Hepatocyte (in vitro differentiated cells): Measurements from ENCODE around the gene CPEB1. TPM values are rescaled to one million over a fixed set of nuclear protein-coding genes. Genes with fewer than 3 reads are reported as not detected.

ENCODE experiments used
- DNase-seq: peaks from one replicate; pipeline ENCODE4 v3.0.0-alpha.2; 2016; ENCODE audit warnings: low spot score
- H2AFZ ChIP-seq: fragments of 200-600 bp; sonication (generic); 2 replicates; pipeline ENCODE4 v1.6.0; 2016; ENCODE audit warnings: antibody characterized with exemption, mild to moderate bottlenecking
- H3K27ac ChIP-seq: fragments of 200-600 bp; sonication (generic); 2 replicates; pipeline ENCODE4 v1.5.1; 2016; ENCODE audit warnings: mild to moderate bottlenecking
- H3K27me3 ChIP-seq: fragments of 200-600 bp; sonication (generic); 2 replicates; pipeline ENCODE4 v1.6.1; 2016
- H3K36me3 ChIP-seq: fragments of 200-600 bp; sonication (generic); replicated peaks from 2 replicates; pipeline ENCODE4 v1.5.1; 2016; ENCODE audit warnings: low read depth; ENCODE audit not compliant: insufficient read depth
- H3K4me1 ChIP-seq: fragments of 200-600 bp; sonication (generic); 2 replicates; pipeline ENCODE4 v1.5.1; 2016; ENCODE audit warnings: mild to moderate bottlenecking, moderate library complexity; ENCODE audit not compliant: insufficient read depth
- H3K4me2 ChIP-seq: fragments of 200-600 bp; sonication (generic); 2 replicates; pipeline ENCODE4 v1.6.0; 2016
- H3K4me3 ChIP-seq: fragments of 200-600 bp; sonication (generic); 2 replicates; pipeline ENCODE4 v1.5.1; 2016; ENCODE audit warnings: mild to moderate bottlenecking
- H3K79me2 ChIP-seq: fragments of 200-600 bp; sonication (generic); 2 replicates; pipeline ENCODE4 v1.6.0; 2017; ENCODE audit warnings: mild to moderate bottlenecking
- H3K9me2 ChIP-seq: fragments of 200-600 bp; sonication (generic); replicated peaks from 2 replicates; pipeline ENCODE4 v1.6.0; 2017; ENCODE audit warnings: mild to moderate bottlenecking; ENCODE audit not compliant: insufficient read depth
- H3K9me3 ChIP-seq: fragments of 200-600 bp; sonication (generic); 2 replicates; pipeline ENCODE4 v1.5.1; 2016; ENCODE audit warnings: low read depth, mild to moderate bottlenecking
- H4K20me1 ChIP-seq: fragments of 200-600 bp; sonication (generic); 2 replicates; pipeline ENCODE4 v1.6.0; 2016; ENCODE audit warnings: mild to moderate bottlenecking; ENCODE audit not compliant: insufficient read depth, poor library complexity, severe bottlenecking
- CTCF ChIP-seq: fragments of 200-600 bp; sonication (generic); IDR thresholded peaks from 2 replicates; pipeline ENCODE4 v1.5.1; 2016; ENCODE audit warnings: antibody characterized with exemption, mild to moderate bottlenecking; ENCODE audit not compliant: poor library complexity
- EZH2 ChIP-seq: fragments of 200-600 bp; sonication (generic); IDR thresholded peaks from 2 replicates; pipeline ENCODE4 v1.6.1; 2016; ENCODE audit warnings: antibody characterized with exemption, mild to moderate bottlenecking, borderline replicate concordance
- EZH2phosphoT487 ChIP-seq: fragments of 200-600 bp; sonication (generic); IDR thresholded peaks from one replicate; pipeline ENCODE4 v1.6.1; 2018; ENCODE audit warnings: antibody characterized with exemption, mild to moderate bottlenecking, low read depth, moderate library complexity; ENCODE audit not compliant: unreplicated experiment, severe bottlenecking
- WGBS: methylation state at CpG from one replicate; pipeline ENCODE4 v1.1.6; 2016; ENCODE audit warnings: low lambda C conversion rate; ENCODE audit errors: missing lambda C conversion rate; 5-methylcytosine and 5-hydroxymethylcytosine counted together
- polyA plus RNA-seq: library from polyadenylated mRNA; unstranded; fragments of >200 nt; fragmentation: Nextera tagmentation; extraction: Ambion mirVana; gene quantifications from 2 replicates; pipeline ENCODE4 v1.2.1, GENCODE V29; 2016
- total RNA-seq: library from RNA; depleted of rRNA; stranded (reverse); fragments of >200 nt; gene quantifications from 2 replicates; pipeline ENCODE4 v1.2.3, GENCODE V29; 2014

CPEB1 gene
- total and polyA plus RNA-seq, 2 experiments from 2014 or later = 0.87 to 1.9 TPM

GRCh38 chr15:82533801-82534200, 113.4 kb downstream of the CPEB1 start:
- WGBS = 96% methylated on average over 3 of the region's 3 CpGs
- DNase-seq = no peak

GRCh38 chr15:82532991-82533481, 114.1 kb downstream of the CPEB1 start:
- TF ChIP-seq EZH2phosphoT487 (no peak), EZH2 (no peak), CTCF (no peak)
- Histone ChIP-seq H4K20me1 (peaks cover 19% of the 10 kb centered on the region), H3K9me3 (no peaks in the 10 kb centered on the region), H2AFZ (no peak overlapping the region), H3K79me2 (peaks cover 7% of the 10 kb centered on the region), H3K4me3 (no peak overlapping the region), H3K27me3 (no peaks in the 10 kb centered on the region), H3K9me2 (no peaks in the 10 kb centered on the region), H3K36me3 (peaks cover 3% of the 10 kb centered on the region), H3K4me2 (no peak overlapping the region), H3K4me1 (no peaks in the 10 kb centered on the region), H3K27ac (no peak overlapping the region)
- DNase-seq = no peak
- 94% methylated on average over 15 of the region's 15 CpGs for WGBS

More at GRCh38 chr15:82533801-82534200, 113.4 kb downstream of the CPEB1 start:
- Histone ChIP-seq H3K9me2 (no peaks in the 10 kb centered on the region), H3K4me2 (no peak overlapping the region), H3K4me1 (peaks cover 5% of the 10 kb centered on the region), H3K4me3 (no peak overlapping the region), H3K79me2 (peaks cover 15% of the 10 kb centered on the region), H3K27me3 (no peaks in the 10 kb centered on the region), H2AFZ (no peak overlapping the region), H3K9me3 (no peaks in the 10 kb centered on the region), H4K20me1 (peaks cover 27% of the 10 kb centered on the region), H3K36me3 (peaks cover 3% of the 10 kb centered on the region), H3K27ac (no peak overlapping the region)
- TF ChIP-seq CTCF (no peak), EZH2phosphoT487 (no peak), EZH2 (no peak)

GRCh38 chr15:82532383-82532990, 114.7 kb downstream of the CPEB1 start:
- Histone ChIP-seq H3K4me3 (no peak overlapping the region), H3K27me3 (no peaks in the 10 kb centered on the region), H3K27ac (no peak overlapping the region), H3K36me3 (peaks cover 3% of the 10 kb centered on the region), H3K4me2 (no peak overlapping the region), H3K79me2 (peaks cover 3% of the 10 kb centered on the region), H3K9me2 (no peaks in the 10 kb centered on the region), H3K9me3 (no peaks in the 10 kb centered on the region), H4K20me1 (peaks cover 14% of the 10 kb centered on the region), H3K4me1 (no peaks in the 10 kb centered on the region), H2AFZ (no peak overlapping the region)
- WGBS = 90% methylated on average over 9 of the region's 9 CpGs
- no peak for DNase-seq
- no peak for TF ChIP-seq CTCF
- no peak for TF ChIP-seq EZH2
- no peak for TF ChIP-seq EZH2phosphoT487
